ENCODE results near the gene DHX34.
A peak's percentile ranks its signal among the peaks of the same experiment; 100 is the strongest.
"Not testable (repeated sequence)": the region's sequence is repeated elsewhere in the genome, so short reads cannot be mapped to it uniquely, and the experiment has no call there.

DHX34 gene

DNA sequence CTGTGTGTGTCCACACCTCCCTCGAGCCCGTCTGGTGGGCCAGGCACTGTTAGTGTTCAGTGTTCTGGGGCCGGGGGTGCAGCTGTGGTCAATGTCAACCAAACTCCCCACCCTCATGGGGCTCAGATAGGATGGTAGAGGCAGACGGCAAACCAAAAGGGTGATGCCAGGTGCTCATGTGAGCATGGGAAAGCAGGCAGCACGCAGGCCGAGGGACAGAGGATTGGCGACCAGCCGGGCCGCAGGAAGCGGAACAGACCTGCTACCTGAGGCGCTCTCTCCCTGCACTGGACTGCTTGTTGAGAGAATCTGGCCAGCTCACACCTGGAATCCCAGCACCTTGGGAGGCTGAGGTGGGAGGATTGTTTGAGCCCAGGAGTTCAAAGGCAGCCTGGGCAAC is 29.1 kb downstream of the DHX34 start:
- DNase-seq (no peak), ATAC-seq (replicated peaks) (no peak)
- H3K27ac Mint-ChIP-seq: peak overlapping the region in 1 of 2 donors; percentile 64
- H3K36me3 Mint-ChIP-seq (ENCODE audit: insufficient read depth): peaks cover 19% of the 10 kb centered on the region
- no peak overlapping the region for H3K4me3 Mint-ChIP-seq
- H3K4me1 Mint-ChIP-seq (ENCODE audit: low read depth in 2 of 2): peaks cover 24 to 25% of the 10 kb centered on the region in 2 donors
- H3K9me3 Mint-ChIP-seq: no peaks in the 10 kb centered on the region
- no peaks in the 10 kb centered on the region for H3K27me3 Mint-ChIP-seq

DNA sequence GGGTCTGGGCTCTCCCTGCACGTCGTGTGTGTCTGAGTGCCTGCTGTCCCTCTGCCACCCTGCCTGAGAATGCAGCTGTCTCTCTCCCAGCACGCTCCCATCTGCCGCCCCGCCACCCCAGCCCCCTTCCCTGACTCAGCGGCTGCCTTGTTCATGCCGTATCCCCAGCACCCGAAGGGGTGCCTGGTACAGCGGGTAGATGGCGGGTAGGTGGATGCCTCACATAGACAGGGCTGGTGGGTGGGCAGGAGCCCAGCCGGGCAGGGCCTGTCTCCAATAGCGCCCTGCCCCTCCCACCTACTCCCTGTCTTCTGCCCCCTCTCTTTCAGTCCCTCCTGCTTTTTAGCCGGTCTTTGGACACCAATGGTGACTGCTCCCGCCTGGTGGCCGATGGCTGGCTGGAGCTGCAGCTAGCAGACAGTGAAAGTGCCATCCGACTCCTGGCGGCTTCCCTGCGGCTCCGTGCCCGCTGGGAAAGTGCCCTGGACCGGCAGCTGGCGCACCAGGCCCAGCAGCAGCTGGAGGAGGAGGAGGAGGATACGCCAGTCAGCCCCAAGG is 30.3 kb downstream of the DHX34 start:
- DNase-seq (no peak), ATAC-seq (replicated peaks) (no peak)
- H3K27ac Mint-ChIP-seq: peak overlapping the region; percentile 64 to 85
- no peaks in the 10 kb centered on the region for H3K9me3 Mint-ChIP-seq
- peaks cover 28 to 29% of the 10 kb centered on the region in 2 donors for H3K4me1 Mint-ChIP-seq (ENCODE audit: low read depth in 2 of 2)
- no peak overlapping the region for H3K4me3 Mint-ChIP-seq
- H3K36me3 Mint-ChIP-seq (ENCODE audit: insufficient read depth): peaks cover 14% of the 10 kb centered on the region
- H3K27me3 Mint-ChIP-seq: no peaks in the 10 kb centered on the region

DNA sequence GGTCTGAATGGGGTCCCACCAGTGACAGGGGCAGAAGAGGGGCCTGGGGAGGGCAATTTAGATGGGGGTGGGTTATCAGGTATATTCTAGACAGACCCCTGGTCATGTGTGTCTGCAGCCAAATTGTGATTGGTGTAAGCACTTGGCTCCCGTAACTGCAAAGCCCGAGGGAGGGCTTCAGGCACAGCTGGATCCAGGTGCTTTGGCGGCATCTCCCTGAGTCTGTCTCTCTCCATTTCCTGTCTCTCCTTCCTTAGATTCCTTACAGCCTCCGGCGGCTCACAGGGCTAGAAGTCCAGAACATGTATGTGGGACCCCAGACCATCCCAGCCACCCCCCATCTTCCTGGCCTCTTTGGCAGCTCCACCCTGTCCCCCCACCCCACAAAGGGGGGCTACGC is 31.4 kb downstream of the DHX34 start:
- H3K9me3 Mint-ChIP-seq: no peaks in the 10 kb centered on the region
- ATAC-seq (replicated peaks) (no peak), DNase-seq (no peak)
- H3K4me3 Mint-ChIP-seq: peak overlapping the region in 1 of 2 donors; percentile 22
- H3K4me1 Mint-ChIP-seq (ENCODE audit: low read depth in 2 of 2): peaks cover 28 to 29% of the 10 kb centered on the region in 2 donors
- H3K36me3 Mint-ChIP-seq (ENCODE audit: insufficient read depth): peaks cover 14% of the 10 kb centered on the region
- H3K27ac Mint-ChIP-seq: peak overlapping the region; percentile 58 to 85
- H3K27me3 Mint-ChIP-seq: no peaks in the 10 kb centered on the region

DNA sequence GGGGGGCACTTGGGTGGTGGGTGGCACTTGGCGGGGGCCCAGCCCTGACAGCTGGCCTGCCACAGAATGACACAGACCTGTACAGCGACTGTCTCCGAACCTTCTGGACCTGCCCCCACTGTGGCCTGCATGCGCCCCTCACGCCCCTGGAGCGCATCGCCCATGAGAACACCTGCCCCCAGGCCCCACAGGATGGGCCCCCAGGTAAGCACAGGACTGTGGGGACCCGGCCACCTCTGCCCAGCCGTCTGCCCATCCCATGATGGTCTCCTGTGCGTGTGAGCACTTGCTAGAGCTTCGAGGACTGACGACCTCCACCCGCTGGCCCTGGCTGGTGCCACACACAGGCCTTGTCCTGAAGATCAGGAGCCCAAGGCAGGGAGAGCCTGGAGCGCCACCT is 32.0 kb downstream of the DHX34 start:
- no peak for DNase-seq
- H3K36me3 Mint-ChIP-seq (ENCODE audit: insufficient read depth): peaks cover 13% of the 10 kb centered on the region
- H3K27me3 Mint-ChIP-seq: no peaks in the 10 kb centered on the region
- peak overlapping the region; percentile 74 for H3K4me3 Mint-ChIP-seq
- peak overlapping the region; percentile 85 to 97 for H3K27ac Mint-ChIP-seq
- no peak for ATAC-seq (replicated peaks)
- peaks cover 28 to 29% of the 10 kb centered on the region in 2 donors for H3K4me1 Mint-ChIP-seq (ENCODE audit: low read depth in 2 of 2)
- no peaks in the 10 kb centered on the region for H3K9me3 Mint-ChIP-seq

DNA sequence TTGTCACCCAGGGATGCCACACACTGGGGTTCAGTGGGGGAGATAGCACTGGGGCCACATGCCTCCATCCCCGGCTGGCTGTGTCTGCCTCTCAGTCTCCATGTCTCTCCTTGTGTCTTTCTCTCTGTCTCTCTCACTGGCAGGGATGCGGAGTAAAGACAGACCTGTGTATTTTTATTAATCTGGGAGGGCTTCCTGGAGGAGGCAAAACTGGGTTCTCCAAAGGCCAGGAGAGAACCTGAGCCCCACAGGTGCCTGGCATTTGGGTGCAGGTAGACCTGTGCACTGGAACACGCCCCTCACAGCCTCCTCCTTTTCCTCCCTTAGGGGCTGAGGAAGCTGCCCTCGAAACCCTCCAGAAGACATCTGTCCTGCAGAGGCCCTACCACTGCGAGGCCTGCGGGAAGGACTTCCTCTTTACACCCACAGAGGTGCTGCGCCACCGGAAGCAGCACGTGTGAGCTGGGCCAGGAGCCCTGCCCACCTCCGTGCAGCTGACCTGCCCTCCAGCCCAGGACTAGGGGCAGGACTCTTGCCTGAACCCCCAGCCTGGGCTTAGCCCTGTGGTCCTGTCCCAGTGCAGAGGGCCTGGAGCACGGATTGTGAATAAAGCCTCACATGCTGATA is 32.7 kb downstream of the DHX34 start:
- H3K27ac Mint-ChIP-seq: peak overlapping the region; percentile 85 to 97
- ATAC-seq (replicated peaks) (peak; percentile 96), DNase-seq (peak; percentile 23 to 38 (median 35))
- H3K27me3 Mint-ChIP-seq: no peaks in the 10 kb centered on the region
- peaks cover 28 to 29% of the 10 kb centered on the region in 2 donors for H3K4me1 Mint-ChIP-seq (ENCODE audit: low read depth in 2 of 2)
- H3K9me3 Mint-ChIP-seq: no peaks in the 10 kb centered on the region
- H3K4me3 Mint-ChIP-seq: peak overlapping the region; percentile 74
- peaks cover 11% of the 10 kb centered on the region for H3K36me3 Mint-ChIP-seq (ENCODE audit: insufficient read depth)

DNA sequence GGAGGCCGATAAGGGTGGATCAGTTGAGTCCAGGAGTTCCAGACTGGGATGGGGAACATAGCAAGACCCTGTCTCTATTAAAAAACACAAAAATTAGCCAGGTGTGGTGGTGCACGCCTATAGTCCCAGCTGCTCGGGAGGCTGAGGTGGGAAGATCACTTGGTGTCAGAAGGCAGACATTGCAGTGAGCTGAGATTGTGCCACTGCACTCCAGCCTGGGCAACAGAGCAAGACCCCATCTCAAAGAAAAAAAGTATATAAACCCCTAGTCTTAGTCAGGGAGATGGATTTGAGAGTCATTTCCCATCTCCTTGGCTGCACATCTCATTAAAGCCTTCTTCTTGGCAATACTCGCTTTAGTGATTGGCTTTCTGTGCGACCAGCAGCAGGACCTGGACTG is 34.8 kb downstream of the DHX34 start:
- Mint-ChIP-seq H3K4me1 (ENCODE audit: low read depth in 2 of 2) (peaks cover 28 to 29% of the 10 kb centered on the region in 2 donors), H3K36me3 (ENCODE audit: insufficient read depth) (peaks cover 11% of the 10 kb centered on the region)
- H3K27ac Mint-ChIP-seq; ATAC-seq (replicated peaks); H3K27me3 Mint-ChIP-seq; H3K9me3 Mint-ChIP-seq; H3K4me3 Mint-ChIP-seq; DNase-seq: not testable (repeated sequence)

DNA sequence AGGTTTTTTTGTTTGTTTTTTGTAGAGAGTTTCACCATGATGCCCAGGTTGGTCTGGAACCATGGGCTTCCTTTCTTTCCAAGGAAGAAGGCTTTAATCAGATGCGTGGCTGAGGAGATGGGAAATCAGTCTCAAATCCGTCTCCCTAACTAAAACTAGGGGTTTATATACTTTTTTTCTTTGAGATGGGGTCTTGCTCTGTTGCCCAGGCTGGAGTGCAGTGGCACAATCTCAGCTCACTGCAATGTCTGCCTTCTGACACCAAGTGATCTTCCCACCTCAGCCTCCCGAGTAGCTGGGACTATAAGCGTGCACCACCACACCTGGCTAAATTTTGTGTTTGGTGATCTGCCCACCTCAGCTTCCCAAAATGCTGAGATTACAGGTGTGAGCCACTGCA is 35.4 kb downstream of the DHX34 start:
- not testable (repeated sequence) for H3K4me3 Mint-ChIP-seq; ATAC-seq (replicated peaks); H3K27ac Mint-ChIP-seq; DNase-seq; H3K27me3 Mint-ChIP-seq; H3K9me3 Mint-ChIP-seq
- peaks cover 11% of the 10 kb centered on the region for H3K36me3 Mint-ChIP-seq (ENCODE audit: insufficient read depth)
- peaks cover 28 to 29% of the 10 kb centered on the region in 2 donors for H3K4me1 Mint-ChIP-seq (ENCODE audit: low read depth in 2 of 2)

DNA sequence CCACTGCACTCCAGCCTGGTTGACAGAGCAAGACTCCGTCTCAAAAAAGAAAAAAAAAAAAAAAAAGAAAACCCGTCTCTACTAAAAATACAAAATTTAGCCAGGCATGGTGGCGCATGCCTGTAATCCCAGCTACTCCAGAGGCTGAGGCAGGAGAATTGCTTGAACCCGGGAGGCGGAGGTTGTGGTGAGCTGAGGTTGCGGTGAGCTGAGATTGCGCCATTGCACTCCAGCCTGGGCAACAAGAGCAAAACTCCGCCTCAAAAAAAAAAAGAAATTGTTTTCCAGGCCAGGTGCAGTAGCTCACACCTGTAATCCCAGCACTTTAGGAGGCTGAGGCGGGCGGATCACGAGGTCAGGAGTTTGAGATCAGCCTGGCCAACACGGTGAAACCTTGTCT is 37.5 kb downstream of the DHX34 start:
- H3K4me1 Mint-ChIP-seq (ENCODE audit: low read depth in 2 of 2): peaks cover 20 to 24% of the 10 kb centered on the region in 2 donors
- not testable (repeated sequence) for H3K9me3 Mint-ChIP-seq; H3K27me3 Mint-ChIP-seq; H3K4me3 Mint-ChIP-seq; H3K36me3 Mint-ChIP-seq (ENCODE audit: insufficient read depth); ATAC-seq (replicated peaks); DNase-seq; H3K27ac Mint-ChIP-seq

DNA sequence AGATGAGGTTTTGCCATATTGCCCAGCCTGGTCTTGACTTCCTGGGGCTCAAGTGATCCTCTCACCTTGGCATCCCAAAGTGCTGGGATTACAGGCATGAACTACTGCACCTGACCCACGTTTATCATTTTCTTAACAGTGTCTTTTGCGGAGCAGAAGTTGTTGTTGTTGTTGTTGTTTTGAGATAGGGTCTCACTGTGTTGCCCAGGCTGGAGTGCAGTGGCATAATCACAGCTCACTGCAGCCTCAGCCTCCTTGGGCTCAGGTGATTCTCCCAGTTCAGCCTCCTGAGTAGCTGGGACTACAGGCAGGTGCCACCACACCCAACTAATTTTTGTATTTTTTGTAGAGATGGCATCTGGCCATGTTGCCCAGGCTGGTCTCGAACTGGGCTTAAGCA is 38.5 kb downstream of the DHX34 start:
- peaks cover 11 to 15% of the 10 kb centered on the region in 2 donors for H3K4me1 Mint-ChIP-seq (ENCODE audit: low read depth in 2 of 2)
- not testable (repeated sequence) for ATAC-seq (replicated peaks); H3K27me3 Mint-ChIP-seq; DNase-seq; H3K4me3 Mint-ChIP-seq; H3K36me3 Mint-ChIP-seq (ENCODE audit: insufficient read depth); H3K9me3 Mint-ChIP-seq
- H3K27ac Mint-ChIP-seq: peak overlapping the region in 1 of 2 donors; percentile 58

DNA sequence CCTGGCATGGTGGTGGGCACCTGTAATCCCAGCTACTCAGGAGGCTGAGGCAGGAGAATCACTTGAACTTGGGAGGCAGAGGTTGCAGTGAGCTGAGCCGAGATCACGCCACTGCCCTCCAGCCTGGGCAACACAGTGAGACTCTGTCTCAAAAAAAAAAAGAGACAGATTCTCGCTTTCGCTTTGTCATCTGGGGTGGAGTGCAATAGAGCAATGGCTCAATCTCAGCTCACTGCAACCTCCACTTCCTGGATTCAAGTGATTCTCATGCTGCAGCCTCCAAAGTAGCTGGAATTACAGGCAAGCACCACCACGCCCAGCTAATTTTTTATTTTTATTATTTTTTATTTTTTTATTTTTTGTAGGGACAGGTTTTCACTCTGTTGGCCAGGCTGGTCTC is 39.6 kb downstream of the DHX34 start:
- not testable (repeated sequence) for H3K36me3 Mint-ChIP-seq (ENCODE audit: insufficient read depth); DNase-seq; H3K9me3 Mint-ChIP-seq; H3K4me3 Mint-ChIP-seq; H3K4me1 Mint-ChIP-seq (ENCODE audit: low read depth in 2 of 2)
- ATAC-seq (replicated peaks): peak; percentile 37
- Mint-ChIP-seq H3K27me3 (peaks cover 10 to 13% of the 10 kb centered on the region in 2 donors), H3K27ac (peak overlapping the region in 1 of 2 donors; percentile 35)

DNA sequence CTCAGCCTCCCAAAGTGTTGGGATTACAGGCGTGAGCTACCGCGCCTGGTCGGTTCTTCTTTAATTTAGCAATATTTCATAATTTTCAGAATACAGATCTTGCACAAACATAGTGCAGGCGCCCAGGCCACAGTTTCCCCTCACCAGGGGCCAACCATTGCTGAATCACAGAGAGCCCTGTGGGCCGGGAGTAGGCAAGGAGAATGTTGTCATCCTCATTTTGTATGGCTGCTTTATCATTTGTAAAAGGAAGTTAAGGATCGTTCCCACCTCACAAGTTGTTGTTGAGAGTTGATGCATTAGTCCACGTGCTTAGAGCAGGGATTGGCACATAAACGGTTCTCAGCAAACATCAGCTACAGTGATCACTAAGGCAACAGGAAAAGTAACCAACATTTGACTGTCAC is 40.0 kb downstream of the DHX34 start:
- Mint-ChIP-seq H3K4me3 (no peak overlapping the region), H3K27me3 (peaks cover 15 to 17% of the 10 kb centered on the region in 2 donors), H3K9me3 (no peaks in the 10 kb centered on the region), H3K36me3 (ENCODE audit: insufficient read depth) (no peaks in the 10 kb centered on the region), H3K27ac (peak overlapping the region; percentile 35 to 83), H3K4me1 (ENCODE audit: low read depth in 2 of 2) (peaks cover 2 to 6% of the 10 kb centered on the region in 2 donors)
- ATAC-seq (replicated peaks) (peak; percentile 47), DNase-seq (no peak)

DNA sequence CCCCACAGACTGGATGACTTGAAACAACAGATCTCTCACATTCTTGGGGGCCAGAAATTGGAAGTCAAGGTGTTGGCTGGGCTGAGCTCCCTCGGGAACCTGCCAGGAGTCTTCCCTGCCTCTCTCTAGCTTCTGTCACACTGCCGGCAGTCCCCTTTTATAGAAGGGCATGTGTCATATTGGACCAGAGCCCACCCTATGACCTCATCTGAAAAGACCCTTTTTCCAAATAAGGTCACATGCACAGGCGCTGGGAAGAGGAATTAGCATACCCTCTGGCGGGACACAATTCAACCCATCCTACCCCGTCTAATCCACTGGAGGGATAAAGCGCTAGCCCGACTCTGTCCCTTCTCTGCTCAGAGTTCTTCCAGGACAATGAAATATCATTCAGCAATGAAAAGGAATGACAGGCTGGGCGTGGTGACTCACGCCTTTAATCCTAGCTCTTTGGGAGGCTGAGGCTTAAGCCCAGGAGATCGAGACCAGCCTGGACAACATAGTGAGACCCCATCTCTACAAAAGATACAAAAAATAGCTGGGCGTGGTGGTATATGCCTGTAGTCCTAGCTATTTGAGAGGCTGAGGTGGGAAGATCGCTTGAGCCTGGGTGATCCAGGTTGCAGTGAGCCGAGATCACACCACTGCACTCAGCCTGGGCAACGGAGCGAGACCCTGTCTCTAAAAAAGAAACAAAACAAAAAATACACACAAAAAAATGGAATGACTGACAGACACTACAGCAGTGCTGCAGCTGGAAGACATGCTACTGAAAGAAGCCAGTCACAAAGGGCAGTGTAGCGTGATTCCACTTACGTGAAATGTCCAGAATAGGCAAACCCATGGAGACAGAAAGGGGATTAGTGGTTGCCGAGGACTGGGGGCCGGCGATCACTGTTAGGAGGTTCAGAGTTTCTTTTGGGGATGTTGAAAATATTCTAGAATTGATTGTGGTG is 41.7 kb downstream of the DHX34 start:
- peaks cover 4 to 6% of the 10 kb centered on the region in 2 donors for H3K4me1 Mint-ChIP-seq (ENCODE audit: low read depth in 2 of 2)
- peaks cover 21 to 26% of the 10 kb centered on the region in 2 donors for H3K27me3 Mint-ChIP-seq
- no peak overlapping the region for H3K4me3 Mint-ChIP-seq
- H3K36me3 Mint-ChIP-seq (ENCODE audit: insufficient read depth): no peaks in the 10 kb centered on the region
- ATAC-seq (replicated peaks) (no peak), DNase-seq (no peak)
- no peaks in the 10 kb centered on the region for H3K9me3 Mint-ChIP-seq
- no peak overlapping the region for H3K27ac Mint-ChIP-seq

DNA sequence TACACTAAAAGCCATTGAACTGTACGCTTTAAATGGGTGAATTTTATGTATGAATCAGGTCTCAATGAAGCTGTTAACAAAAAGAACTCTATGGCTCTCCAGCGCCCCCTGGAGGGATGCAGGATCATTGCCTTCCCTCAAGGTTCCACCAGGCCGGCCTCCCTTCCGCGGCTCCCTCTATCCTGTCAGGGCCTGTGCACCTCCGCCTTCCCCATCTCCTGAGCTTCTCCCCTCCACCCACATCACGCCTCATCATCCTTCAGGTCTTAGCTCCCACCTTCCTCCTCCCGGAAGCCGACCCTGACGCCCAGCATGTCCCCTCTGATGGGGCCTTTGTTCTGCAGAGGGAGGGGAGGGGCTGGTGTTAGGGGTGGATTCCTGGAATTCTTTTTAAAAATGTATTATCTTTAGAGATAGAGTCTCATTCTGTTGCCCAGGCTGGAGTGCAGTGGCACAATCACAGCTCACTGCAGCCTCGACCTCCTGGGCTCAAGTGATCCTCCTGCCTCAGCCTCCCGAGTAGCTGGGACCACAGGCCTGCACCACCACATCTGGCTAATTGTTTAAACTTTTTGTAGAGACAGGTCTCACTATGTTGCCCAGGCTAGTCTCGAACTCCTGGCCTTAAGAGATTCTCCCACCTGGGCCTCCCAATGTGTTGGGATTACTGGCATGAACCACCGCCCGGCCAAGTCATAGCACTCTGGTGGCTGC is 42.6 kb downstream of the DHX34 start:
- H3K27ac Mint-ChIP-seq: no peak overlapping the region
- ATAC-seq (replicated peaks): peak; percentile 86
- H3K36me3 Mint-ChIP-seq (ENCODE audit: insufficient read depth): no peaks in the 10 kb centered on the region
- peaks cover 4 to 6% of the 10 kb centered on the region in 2 donors for H3K4me1 Mint-ChIP-seq (ENCODE audit: low read depth in 2 of 2)
- no peak overlapping the region for H3K4me3 Mint-ChIP-seq
- no peaks in the 10 kb centered on the region for H3K9me3 Mint-ChIP-seq
- peaks cover 26 to 33% of the 10 kb centered on the region in 2 donors for H3K27me3 Mint-ChIP-seq
- DNase-seq: peak; percentile 84 to 88 (median 86)
